Lung microvascular endothelial cell (primary cell): ENCODE results near the gene LITAF. TPM values are rescaled to one million over a fixed set of nuclear protein-coding genes. Genes with fewer than 3 reads are reported as not detected.
"Not testable (repeated sequence)": the region's sequence is repeated elsewhere in the genome, so short reads cannot be mapped to it uniquely, and the experiment has no call there.

Source experiments
- DNase-seq, 2 donors: peaks; one replicate each; pipeline versions ENCODE4 v3.0.0 to v3.0.0-alpha.2; 2010; ENCODE audit warnings: low read depth in 2 of 2
- total RNA-seq: library from RNA; depleted of rRNA; stranded (reverse); fragments of >200 nt; gene quantifications from 2 replicates; pipeline ENCODE4 v1.2.1, GENCODE V29; 2014

Gene LITAF
- total RNA-seq, 1 donor from 2014 or later, result 1.8 TPM

GRCh38 chr16:11576427-11577289 is 10.1 kb downstream of the LITAF start:
- DNase-seq, result peak in 1 of 2 donors; percentile 59

GRCh38 chr16:11575223-11575589 is 11.5 kb downstream of the LITAF start:
- DNase-seq, result no peak

GRCh38 chr16:11572301-11572995 is 14.3 kb downstream of the LITAF start:
- no peak for DNase-seq

- DNase-seq, result no peak
These were observed 15.2 kb downstream of the LITAF start for GRCh38 chr16:11571549-11571948.

- no peak for DNase-seq
These were observed 15.9 kb downstream of the LITAF start for GRCh38 chr16:11570806-11571205.

GRCh38 chr16:11570258-11570657 is 16.5 kb downstream of the LITAF start:
- no peak for DNase-seq

GRCh38 chr16:11566398-11566797 is 20.3 kb downstream of the LITAF start:
- no peak for DNase-seq

GRCh38 chr16:11565665-11566064 is 21.1 kb downstream of the LITAF start:
- DNase-seq, result no peak

GRCh38 chr16:11564046-11564926 is 22.4 kb downstream of the LITAF start:
- DNase-seq, result no peak

GRCh38 chr16:11563493-11564040 is 23.2 kb downstream of the LITAF start:
- no peak for DNase-seq

- DNase-seq, result no peak
These were observed 23.8 kb downstream of the LITAF start for GRCh38 chr16:11562941-11563340.

- DNase-seq, result no peak
These were observed 24.3 kb downstream of the LITAF start for GRCh38 chr16:11562411-11562810.

- DNase-seq, result no peak
These were observed 24.9 kb downstream of the LITAF start for GRCh38 chr16:11561856-11562255.

- DNase-seq, result no peak
These were observed 25.3 kb downstream of the LITAF start for GRCh38 chr16:11561454-11561805.

GRCh38 chr16:11560701-11561453 is 25.8 kb downstream of the LITAF start:
- peak; percentile 7 to 11 for DNase-seq

- not testable (repeated sequence) for DNase-seq
These were observed 28.4 kb downstream of the LITAF start for GRCh38 chr16:11558308-11558823.

GRCh38 chr16:11557801-11558200 is 28.9 kb downstream of the LITAF start:
- no peak for DNase-seq

- DNase-seq, result no peak
These were observed 29.6 kb downstream of the LITAF start for GRCh38 chr16:11556945-11557720.

- DNase-seq, result no peak
These were observed 30.4 kb downstream of the LITAF start for GRCh38 chr16:11556214-11556819.
